HG02623 (cell line): ENCODE measurements around the gene TNFRSF19.

Experiments used
- ATAC-seq: cut with Tn5 transposase; IDR thresholded peaks from one replicate; pipeline ENCODE4 v1.9.1; 2021; ENCODE audit warnings: moderate library complexity; ENCODE audit not compliant: unreplicated experiment

Gene TNFRSF19

GRCh38 chr13:23714672-23715071 lies 144.5 kb downstream of the TNFRSF19 start:
- ATAC-seq, result no peak

- no peak for ATAC-seq
Measured at GRCh38 chr13:23715092-23715761, 145.0 kb downstream of the TNFRSF19 start.

GRCh38 chr13:23715762-23716235 lies 145.6 kb downstream of the TNFRSF19 start:
- ATAC-seq, result no peak

GRCh38 chr13:23716401-23716800 lies 146.2 kb downstream of the TNFRSF19 start:
- ATAC-seq, result no peak

- ATAC-seq, result no peak
Measured at GRCh38 chr13:23718996-23719395, 148.8 kb downstream of the TNFRSF19 start.

- no peak for ATAC-seq
Measured at GRCh38 chr13:23722726-23723453, 152.7 kb downstream of the TNFRSF19 start.

GRCh38 chr13:23723471-23723870 lies 153.3 kb downstream of the TNFRSF19 start:
- ATAC-seq, result no peak

GRCh38 chr13:23724196-23724970 lies 154.2 kb downstream of the TNFRSF19 start:
- ATAC-seq, result no peak
